Measurements from ENCODE around the gene USP43. TPM values are rescaled to one million over a fixed set of nuclear protein-coding genes. Genes with fewer than 3 reads are reported as not detected.
A peak's percentile ranks its signal among the peaks of the same experiment; 100 is the strongest.

USP43 gene
- total RNA-seq, 1 experiment from 2014 or later = 0.34 TPM

DNA sequence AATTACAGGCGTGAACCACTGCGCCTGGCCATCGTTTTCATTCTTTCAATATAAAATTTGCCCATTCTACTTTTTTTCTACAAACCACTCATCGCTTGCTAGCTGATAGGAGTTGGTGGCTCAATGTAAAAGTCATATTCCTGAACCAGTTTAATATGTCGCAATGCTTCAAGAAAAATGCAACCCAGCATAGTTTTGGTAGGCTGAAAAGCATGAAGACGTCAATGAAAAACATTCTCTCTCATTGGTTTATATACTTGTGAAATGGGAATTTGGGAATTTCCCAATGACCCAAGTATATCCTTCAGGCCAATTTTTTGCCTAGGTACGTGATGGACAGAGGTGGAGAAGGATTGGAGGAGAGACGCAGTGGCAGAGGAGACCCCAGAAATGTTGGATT is 26.9 kb downstream of the USP43 start:
- intact Hi-C loops (cut with micrococcal nuclease; ENCODE audit: unreplicated experiment) = no loop called here
- Histone ChIP-seq H3K9me3 (ENCODE audit: low read depth, low read length, poor library complexity, severe bottlenecking) (no peaks in the 10 kb centered on the region), H3K36me3 (ENCODE audit: insufficient read depth, low read length, poor library complexity, severe bottlenecking) (no peaks in the 10 kb centered on the region), H3K4me3 (ENCODE audit: low read depth, low read length, poor library complexity, severe bottlenecking) (no peak overlapping the region), H3K27ac (ENCODE audit: low read depth, low read length, poor library complexity, severe bottlenecking) (no peak overlapping the region), H3K4me1 (ENCODE audit: insufficient read depth, low read length, poor library complexity, severe bottlenecking) (no peaks in the 10 kb centered on the region), H3K27me3 (replicated peaks; ENCODE audit: insufficient read depth, low read depth, low read length, poor library complexity) (peaks cover 38% of the 10 kb centered on the region)
- BruUV-seq (replicated peaks) = no TSS peak
- ChIA-PET POLR2A (ENCODE audit: low non-redundant PET) (no interaction called here), CTCF (no interaction called here)
- DNase-seq (ENCODE audit: low spot score) = no peak
- TF ChIP-seq, protein P1, sequence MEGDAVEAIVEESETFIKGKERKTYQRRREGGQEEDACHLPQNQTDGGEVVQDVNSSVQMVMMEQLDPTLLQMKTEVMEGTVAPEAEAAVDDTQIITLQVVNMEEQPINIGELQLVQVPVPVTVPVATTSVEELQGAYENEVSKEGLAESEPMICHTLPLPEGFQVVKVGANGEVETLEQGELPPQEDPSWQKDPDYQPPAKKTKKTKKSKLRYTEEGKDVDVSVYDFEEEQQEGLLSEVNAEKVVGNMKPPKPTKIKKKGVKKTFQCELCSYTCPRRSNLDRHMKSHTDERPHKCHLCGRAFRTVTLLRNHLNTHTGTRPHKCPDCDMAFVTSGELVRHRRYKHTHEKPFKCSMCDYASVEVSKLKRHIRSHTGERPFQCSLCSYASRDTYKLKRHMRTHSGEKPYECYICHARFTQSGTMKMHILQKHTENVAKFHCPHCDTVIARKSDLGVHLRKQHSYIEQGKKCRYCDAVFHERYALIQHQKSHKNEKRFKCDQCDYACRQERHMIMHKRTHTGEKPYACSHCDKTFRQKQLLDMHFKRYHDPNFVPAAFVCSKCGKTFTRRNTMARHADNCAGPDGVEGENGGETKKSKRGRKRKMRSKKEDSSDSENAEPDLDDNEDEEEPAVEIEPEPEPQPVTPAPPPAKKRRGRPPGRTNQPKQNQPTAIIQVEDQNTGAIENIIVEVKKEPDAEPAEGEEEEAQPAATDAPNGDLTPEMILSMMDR (conservative IDR thresholded peaks at IDR 0.05; ENCODE audit: low read depth, low read length) = no peak
- no peak for TF ChIP-seq EZH2 (IDR thresholded peaks at IDR 0.05; ENCODE audit: borderline replicate concordance, low read depth, low read length, poor library complexity, severe bottlenecking)

DNA sequence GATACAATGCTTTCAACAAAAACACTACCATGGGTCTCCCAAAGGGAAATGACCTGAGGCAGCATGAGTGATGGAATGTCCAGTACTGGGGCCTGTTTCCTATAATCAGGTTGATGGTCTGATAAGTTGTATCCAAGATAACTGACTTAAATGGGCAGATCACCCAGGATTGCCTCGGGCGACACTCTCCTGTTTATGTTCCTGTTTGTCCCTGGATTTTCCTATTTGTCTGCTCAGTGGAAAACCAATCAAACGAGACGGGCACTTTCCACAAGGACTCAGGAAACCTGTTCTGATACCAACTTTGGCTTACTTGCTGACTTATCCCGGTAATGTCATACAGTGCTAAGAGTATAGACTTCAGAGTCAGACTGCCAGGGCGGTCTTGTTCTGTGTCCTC is 27.4 kb downstream of the USP43 start:
- Histone ChIP-seq H3K4me1 (ENCODE audit: insufficient read depth, low read length, poor library complexity, severe bottlenecking) (no peaks in the 10 kb centered on the region), H3K36me3 (ENCODE audit: insufficient read depth, low read length, poor library complexity, severe bottlenecking) (no peaks in the 10 kb centered on the region), H3K4me3 (ENCODE audit: low read depth, low read length, poor library complexity, severe bottlenecking) (no peak overlapping the region), H3K9me3 (ENCODE audit: low read depth, low read length, poor library complexity, severe bottlenecking) (no peaks in the 10 kb centered on the region), H3K27me3 (replicated peaks; ENCODE audit: insufficient read depth, low read depth, low read length, poor library complexity) (peaks cover 36% of the 10 kb centered on the region), H3K27ac (ENCODE audit: low read depth, low read length, poor library complexity, severe bottlenecking) (no peak overlapping the region)
- POLR2A ChIA-PET (ENCODE audit: low non-redundant PET) = no interaction called here
- CTCF ChIA-PET = no interaction called here
- no TSS peak for BruUV-seq (replicated peaks)
- intact Hi-C loops (cut with micrococcal nuclease; ENCODE audit: unreplicated experiment) = no loop called here
- TF ChIP-seq EZH2 (IDR thresholded peaks at IDR 0.05; ENCODE audit: borderline replicate concordance, low read depth, low read length, poor library complexity, severe bottlenecking) = no peak
- TF ChIP-seq, protein P1 (conservative IDR thresholded peaks at IDR 0.05; ENCODE audit: low read depth, low read length) = no peak
- no peak for DNase-seq (ENCODE audit: low spot score)

DNA sequence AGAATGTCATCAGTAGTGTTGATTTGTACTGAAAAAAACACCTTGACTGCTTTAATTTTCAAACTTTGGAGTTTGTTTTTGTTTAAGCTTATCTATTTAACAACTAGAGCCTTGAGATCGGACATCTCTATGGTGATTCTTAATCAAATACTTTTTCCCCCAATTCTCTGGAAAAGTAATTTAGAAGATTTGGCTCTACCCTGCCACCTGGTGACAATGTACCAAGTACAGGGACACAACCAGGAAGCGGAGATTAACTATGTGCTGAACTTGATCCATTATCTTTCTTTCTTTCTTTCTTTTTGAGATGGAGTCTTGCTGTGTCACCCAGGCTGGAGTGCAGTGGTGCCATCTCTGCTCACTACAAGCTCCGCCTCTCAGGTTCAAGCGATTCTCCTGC is 30.8 kb downstream of the USP43 start:
- Histone ChIP-seq H3K9me3 (ENCODE audit: low read depth, low read length, poor library complexity, severe bottlenecking) (peaks cover 9% of the 10 kb centered on the region), H3K27ac (ENCODE audit: low read depth, low read length, poor library complexity, severe bottlenecking) (no peak overlapping the region), H3K27me3 (replicated peaks; ENCODE audit: insufficient read depth, low read depth, low read length, poor library complexity) (peaks cover 13% of the 10 kb centered on the region), H3K36me3 (ENCODE audit: insufficient read depth, low read length, poor library complexity, severe bottlenecking) (no peaks in the 10 kb centered on the region), H3K4me3 (ENCODE audit: low read depth, low read length, poor library complexity, severe bottlenecking) (no peak overlapping the region), H3K4me1 (ENCODE audit: insufficient read depth, low read length, poor library complexity, severe bottlenecking) (no peaks in the 10 kb centered on the region)
- ChIA-PET CTCF (no interaction called here), POLR2A (ENCODE audit: low non-redundant PET) (no interaction called here)
- BruUV-seq (replicated peaks) = no TSS peak
- no peak for TF ChIP-seq EZH2 (IDR thresholded peaks at IDR 0.05; ENCODE audit: borderline replicate concordance, low read depth, low read length, poor library complexity, severe bottlenecking)
- TF ChIP-seq, protein P1 (conservative IDR thresholded peaks at IDR 0.05; ENCODE audit: low read depth, low read length) = peak; percentile 43; the same call in 1 of the 2 replicates
- peak; percentile 23 for DNase-seq (ENCODE audit: low spot score)
- intact Hi-C loops (cut with micrococcal nuclease; ENCODE audit: unreplicated experiment) = loop anchor here (1.0 kb wide), 1 partner anchor 99 kb away; no protein-coding TSS in a partner anchor
